Endometrial microvascular endothelial cells (primary cell): ENCODE measurements around the gene NBEA. TPM values are rescaled to one million over a fixed set of nuclear protein-coding genes. Genes with fewer than 3 reads are reported as not detected.

ENCODE experiments used
- in situ Hi-C: cut with HindIII; loops from 2 replicates; pipeline ENCODE4 v1.10.0; 2017; ENCODE audit warnings: low sequenced_read_pairs, low pct_unique_long_range_greater_than_20kb; ENCODE audit errors: inconsistent ontology term
- total RNA-seq: library from RNA; depleted of rRNA; stranded (reverse); fragments of >200 nt; gene quantifications from one replicate; pipeline ENCODE4 v1.2.3, GENCODE V29; 2015; ENCODE audit errors: inconsistent ontology term

The NBEA gene
- total RNA-seq, 1 donor from 2014 or later: 1.3 TPM

DNA sequence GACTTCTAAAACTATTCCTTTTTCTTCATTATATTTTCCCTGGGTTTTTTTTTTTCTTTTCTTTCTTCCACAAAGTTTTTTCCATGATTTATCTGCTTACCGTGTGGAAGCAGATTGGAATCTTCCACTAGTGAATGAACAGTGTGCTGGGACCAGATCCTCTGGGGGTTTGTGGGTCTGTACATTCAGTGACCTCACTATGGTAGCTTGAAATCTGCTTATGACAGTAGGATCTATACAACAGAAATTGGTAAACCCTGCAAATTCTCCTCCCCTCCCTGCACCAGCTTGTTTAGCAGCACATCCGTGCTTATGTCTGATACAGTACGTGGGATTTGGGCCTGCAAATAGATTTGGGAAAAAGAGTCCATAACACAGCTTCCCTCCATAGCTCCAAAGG, 560.4 kb downstream of the NBEA start:
- in situ Hi-C loops: no loop called here

GRCh38 chr13:35512271-35512920, 570.3 kb downstream of the NBEA start:
- in situ Hi-C loops: no loop called here

DNA sequence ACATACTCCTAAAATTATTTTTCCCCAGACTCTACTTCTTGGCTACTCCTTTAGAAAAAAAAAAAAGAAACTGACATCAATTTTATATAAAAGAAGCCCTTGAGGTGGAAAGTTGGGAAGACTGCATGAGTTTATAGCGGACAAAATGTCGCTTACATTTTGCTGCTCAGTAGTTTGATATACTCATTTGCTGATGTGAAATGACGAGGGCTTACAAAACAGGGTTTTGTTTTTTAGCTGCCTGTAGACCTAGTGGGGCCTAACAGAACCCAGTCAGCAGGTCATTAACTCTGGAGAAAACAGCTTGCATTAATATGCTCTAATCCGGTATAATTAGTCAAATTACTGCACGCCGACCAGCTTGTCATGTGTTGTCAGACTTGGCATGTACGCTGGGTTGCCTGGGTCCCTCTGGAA, 572.0 kb downstream of the NBEA start:
- in situ Hi-C loops: no loop called here

DNA sequence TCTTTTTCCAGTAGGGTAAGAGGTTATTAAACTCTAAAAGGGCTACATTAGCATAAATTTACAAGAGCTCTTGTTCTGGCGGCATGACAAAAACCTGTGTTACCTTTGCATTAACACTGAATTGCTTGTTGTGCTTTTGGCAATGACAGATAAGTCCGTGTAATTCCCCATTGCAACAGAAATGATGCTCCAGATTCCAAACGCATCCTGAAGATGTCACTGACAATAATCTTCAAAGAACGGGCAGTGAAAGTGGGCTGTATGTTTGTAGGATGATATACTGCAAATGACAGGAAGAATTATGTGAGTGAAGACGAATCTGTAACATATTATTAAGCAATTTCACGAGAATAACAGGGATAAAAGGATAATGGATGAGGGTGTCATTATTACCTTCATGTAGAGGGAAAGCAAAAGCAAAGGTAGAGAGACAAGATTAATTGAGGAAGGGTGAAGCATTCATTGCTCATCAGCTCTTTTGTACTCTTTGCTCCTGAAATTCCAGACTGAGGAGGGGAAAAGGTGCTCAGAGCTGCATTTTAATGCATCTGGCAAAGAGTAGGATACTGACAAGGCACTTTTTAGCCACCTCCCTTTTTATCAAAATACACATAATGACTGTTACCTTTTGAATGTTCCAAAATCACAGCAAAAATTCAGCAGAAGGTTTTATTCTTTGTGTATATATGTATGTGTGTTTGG, 572.9 kb downstream of the NBEA start:
- in situ Hi-C loops: no loop called here

- in situ Hi-C loops: no loop called here
Observed at GRCh38 chr13:35518337-35518946, 576.4 kb downstream of the NBEA start.

DNA sequence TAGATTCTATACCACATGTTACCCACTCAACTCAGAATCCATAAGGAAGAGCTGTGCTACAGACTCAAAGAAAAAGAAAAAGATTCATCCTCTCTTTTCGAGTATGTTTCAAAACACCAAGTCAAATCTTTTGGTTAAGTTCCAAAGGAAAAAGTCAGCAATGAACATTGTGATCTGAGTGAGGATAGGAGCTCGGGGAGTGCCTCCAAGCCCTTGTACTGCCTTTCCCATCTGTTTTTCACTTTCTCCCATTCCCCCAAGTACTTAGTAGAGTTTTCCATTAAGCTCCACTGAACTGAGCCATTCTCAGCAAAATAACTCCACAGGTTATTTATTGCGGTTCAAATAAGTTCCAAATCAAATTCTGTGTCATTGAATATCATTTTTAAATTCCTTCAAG, 582.1 kb downstream of the NBEA start:
- in situ Hi-C loops: no loop called here

- in situ Hi-C loops: no loop called here
Observed at GRCh38 chr13:35526577-35526976, 584.5 kb downstream of the NBEA start.

GRCh38 chr13:35527451-35527850, 585.4 kb downstream of the NBEA start:
- in situ Hi-C loops: no loop called here

- in situ Hi-C loops: no loop called here
Observed at GRCh38 chr13:35530147-35530546, 588.1 kb downstream of the NBEA start.

DNA sequence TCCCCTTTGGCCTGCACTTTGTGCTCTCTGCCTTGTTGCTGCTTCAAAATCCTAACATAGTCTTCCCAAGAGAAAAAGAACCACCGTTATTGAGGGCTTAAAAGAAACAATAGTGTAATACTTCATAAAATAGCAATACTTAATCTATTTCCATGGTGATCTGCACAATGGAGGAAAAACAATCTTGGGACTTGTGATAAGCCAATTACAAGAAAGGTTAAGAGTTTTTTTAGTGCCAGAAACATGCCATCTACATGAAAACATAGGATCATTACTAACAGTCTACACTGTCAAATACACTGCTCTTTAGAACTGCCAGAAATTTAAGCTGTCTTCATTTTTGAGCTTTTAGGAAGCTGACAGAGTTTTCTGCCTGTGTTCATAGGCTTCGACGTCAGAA, 588.5 kb downstream of the NBEA start:
- in situ Hi-C loops: no loop called here

DNA sequence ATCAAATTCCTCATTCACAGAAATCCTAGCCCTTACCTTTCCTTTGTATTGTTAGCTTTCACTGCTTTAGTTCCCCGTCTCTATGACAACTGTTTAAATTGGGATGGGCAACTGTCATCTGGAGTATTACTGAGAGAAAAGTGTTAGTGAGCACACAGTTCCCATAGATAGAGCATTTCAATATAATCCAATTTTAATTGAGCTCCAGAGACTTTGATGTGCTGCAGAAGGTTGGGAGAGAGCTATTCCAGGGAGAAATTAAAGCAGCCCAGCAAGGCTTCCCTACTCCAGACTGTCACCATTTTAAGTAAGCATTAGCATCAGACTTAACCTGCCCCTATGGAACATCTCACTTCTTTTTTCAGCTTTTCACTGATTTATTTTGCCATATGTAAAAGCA, 589.5 kb downstream of the NBEA start:
- in situ Hi-C loops: no loop called here

GRCh38 chr13:35534343-35534742, 592.3 kb downstream of the NBEA start:
- in situ Hi-C loops: no loop called here

- in situ Hi-C loops: no loop called here
Observed at GRCh38 chr13:35548790-35549189, 606.7 kb downstream of the NBEA start.

DNA sequence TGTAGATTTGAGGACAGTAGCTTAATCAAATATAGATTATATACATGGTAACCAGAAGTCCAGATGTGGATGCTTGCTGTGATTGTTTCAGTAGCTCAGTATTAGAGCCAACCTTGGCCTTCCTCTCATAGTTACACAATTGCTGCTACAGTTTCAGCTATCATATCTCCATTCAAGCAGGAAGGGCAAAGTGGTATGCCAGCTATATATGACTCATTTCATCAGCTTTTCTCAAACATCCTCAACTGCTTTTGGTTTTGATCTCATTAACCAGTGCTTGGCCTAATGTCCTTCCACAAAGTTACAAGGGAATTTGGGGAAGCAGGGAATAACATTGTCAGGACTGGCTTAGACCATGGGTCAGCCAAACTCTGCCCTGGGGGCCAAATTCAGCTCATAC, 607.4 kb downstream of the NBEA start:
- in situ Hi-C loops: no loop called here

DNA sequence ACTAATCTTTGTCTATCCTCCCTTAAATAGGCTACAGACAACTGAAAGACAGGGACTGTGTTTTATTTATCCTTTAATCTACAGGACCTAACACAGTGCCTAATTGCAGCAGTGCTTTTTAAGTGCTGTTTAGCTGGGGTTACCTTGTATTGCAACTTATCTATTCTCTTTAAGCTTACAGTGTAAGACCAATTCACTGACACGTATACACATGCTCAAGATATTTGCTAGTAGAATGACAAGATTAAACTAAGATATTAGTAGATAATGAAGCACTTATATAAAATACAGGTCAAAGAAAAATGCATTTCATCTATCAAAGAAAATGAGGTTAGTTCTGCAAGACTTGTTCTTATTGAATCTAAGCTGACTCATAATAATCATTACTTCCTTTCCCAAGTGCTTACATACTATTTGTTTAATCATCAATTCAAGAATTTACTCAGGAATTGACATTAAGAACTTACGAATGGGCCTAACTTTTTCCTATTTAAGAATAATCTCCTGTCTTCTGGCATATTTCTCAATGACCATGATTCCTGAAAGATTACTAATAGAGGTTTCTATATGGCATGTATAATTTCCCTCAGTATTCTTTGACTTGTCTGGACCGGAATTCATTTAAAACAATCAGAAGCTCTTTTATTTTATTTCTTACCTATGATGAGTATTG, 610.2 kb downstream of the NBEA start:
- in situ Hi-C loops: no loop called here

DNA sequence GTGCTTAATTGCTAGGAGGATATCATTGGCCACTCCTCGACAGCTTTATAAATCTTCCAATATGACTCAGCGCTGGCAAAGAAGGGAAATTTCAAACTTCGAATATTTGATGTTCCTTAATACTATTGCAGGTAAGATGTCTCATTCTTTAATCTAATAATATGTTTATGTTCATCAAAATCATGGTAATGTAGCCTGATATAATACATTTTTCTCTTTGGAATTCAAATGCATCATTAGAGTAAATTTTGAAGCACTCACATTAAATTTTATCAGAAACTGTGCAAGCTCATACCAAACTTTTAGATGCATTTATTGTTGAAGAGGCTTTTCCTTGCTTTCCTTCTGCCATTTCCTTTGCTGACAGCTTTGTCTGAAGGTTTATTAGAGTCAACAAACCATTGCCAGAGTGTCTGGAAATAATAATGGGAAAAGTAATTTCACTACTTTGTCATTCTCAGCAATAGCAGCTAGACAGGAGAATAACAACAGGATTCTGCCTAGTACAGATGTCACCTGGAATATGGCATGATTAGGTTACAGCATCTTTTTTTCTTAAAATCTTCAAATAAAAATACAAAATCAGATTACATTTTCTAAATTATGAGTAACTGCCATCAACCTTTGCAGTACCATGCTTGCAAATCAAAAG, 613.0 kb downstream of the NBEA start:
- in situ Hi-C loops: no loop called here

GRCh38 chr13:35557475-35557874, 615.4 kb downstream of the NBEA start:
- in situ Hi-C loops: no loop called here

- in situ Hi-C loops: no loop called here
Observed at GRCh38 chr13:35561540-35561939, 619.5 kb downstream of the NBEA start.

DNA sequence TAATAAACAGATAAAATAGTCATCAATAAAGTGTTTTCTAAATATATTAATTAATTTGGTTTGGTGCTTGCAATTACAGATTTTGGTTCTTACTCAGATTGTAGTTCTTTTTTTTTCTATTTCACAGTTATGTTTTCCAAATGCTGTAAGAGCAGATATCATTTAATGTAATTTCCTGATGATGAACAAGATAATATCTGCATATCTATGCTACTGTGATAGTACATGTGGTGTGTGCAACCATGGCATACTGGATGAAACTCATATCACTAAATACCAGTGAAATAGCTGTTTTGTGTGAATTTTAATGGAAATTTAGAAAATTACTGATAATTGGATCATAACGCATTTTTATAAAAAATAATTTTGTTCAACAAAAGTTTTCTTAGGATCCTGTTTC, 623.2 kb downstream of the NBEA start:
- in situ Hi-C loops: no loop called here
